T47D (cell line): ENCODE measurements around the gene SPATA46.
"Not testable (repeated sequence)": the region's sequence is repeated elsewhere in the genome, so short reads cannot be mapped to it uniquely, and the experiment has no call there.

Experiments
- DNase-seq, 2 experiments: peaks; one replicate each; pipeline versions ENCODE4 v3.0.0 to v3.0.0-alpha.2; 2011 to 2012; ENCODE audit warnings: low read depth in 1 of 2, low spot score in 1 of 2
- JUND ChIP-seq: IDR thresholded peaks from 2 replicates; pipeline ENCODE4 v1.6.1; 2012; ENCODE audit warnings: low read depth
- in situ Hi-C: cut with HindIII; loops from 2 replicates; pipeline ENCODE4 v1.10.0; 2016; ENCODE audit warnings: low sequenced_read_pairs, low pct_unique_long_range_greater_than_20kb

Gene SPATA46, protein sequence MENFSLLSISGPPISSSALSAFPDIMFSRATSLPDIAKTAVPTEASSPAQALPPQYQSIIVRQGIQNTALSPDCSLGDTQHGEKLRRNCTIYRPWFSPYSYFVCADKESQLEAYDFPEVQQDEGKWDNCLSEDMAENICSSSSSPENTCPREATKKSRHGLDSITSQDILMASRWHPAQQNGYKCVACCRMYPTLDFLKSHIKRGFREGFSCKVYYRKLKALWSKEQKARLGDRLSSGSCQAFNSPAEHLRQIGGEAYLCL

DNA sequence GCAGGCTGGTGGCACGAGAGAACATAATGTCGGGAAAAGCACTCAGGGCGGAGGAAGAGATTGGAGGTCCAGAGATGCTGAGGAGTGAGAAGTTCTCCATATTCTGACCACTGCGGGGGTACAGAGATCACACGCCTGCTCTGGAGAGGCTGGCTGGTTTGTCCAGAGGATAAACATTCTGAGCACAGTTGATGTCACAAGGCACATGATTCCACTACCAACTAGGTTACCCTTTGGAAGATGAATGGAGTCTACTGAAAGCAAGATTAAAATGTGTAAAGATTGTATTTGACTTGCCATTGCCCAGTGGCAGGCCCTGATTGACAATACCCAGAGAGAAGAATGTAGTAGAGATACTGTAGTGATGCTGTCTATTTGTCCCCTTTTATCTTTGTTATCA, at the start of gene SPATA46:
Gene SPATA46 (minus strand): TSS at position 164 of the 400 bp plus-strand sequence. CDS start 64 bp downstream, at position 100.
- no peak for TF ChIP-seq JUND
- no peak for DNase-seq
- in situ Hi-C loops, result no loop called here

DNA sequence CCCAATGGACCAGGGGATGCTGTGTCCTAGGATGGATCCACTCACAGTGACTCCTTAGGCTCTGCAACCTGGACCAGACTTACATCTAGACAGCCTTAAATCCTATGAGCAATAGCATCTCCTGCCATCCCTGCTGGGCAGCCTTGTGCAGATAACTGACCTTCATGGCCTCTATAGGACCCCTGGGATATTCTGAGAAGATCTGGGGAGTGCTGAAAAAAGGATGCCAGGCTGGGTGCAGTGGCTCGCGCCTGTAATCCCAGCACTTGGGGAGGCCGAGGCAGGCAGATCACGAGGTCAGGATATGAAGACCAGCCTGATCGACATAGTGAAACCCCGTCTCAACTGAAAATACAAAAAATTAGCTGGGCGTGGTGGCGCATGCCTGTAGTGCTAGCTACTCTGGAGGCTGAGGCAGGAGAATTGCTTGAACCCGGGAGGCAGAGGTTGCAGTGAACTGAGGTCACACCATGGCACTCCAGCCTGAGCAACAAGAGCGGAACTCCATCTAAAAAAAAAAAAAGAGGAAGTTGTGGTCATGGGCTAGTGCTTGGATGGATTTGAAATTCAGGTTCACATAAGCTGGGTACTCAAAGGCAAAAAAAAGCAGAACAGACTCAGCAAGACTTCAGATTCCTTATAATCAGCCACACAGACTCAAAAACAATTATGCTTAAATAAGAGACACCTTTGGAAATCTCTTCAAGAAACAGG, 46.2 kb upstream of the SPATA46 start:
- TF ChIP-seq JUND, result no peak
- no peak for DNase-seq
- in situ Hi-C loops, result no loop called here

DNA sequence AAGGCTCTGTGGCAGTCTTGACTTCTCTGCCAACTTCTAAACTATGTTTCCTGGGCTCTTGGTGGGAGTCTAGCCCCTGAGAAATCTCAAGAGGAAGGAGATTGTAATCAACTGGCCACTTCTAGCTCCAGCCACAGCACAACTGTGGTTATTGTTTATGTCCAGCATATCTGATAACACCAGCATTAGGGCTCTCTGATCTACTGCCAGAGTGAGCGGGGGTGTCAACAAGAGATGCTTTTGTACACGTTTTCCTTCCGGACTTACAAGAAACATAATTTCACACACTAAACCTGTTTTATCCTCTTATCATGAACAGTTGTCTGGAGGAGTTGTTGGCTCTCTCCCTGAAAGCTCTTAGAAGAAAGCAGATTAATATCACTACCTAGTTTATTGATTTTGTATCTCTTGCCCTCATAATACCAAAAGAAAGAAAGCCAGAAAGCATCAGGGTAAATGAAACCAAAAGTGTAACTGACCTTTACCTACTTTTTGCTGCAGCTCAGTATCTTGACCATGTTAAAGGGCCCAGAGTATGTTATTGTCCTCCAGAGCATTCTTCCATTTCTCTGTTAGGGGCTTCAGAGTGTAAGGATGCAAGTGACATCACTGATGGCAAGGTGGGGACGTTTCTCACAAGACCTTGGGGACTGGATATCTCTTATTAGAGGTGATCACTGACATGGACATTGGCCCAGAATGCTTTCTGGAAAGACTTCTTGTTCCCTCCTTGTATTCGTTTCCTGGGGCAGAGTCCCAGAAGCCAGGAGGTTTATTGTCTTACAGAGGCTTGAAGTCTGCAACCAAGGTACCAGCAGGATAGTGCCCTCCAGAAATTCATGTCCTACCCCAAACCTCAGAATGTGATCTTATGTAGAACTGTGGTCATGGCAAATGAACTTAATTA, 44.9 kb upstream of the SPATA46 start:
- in situ Hi-C loops, result no loop called here
- DNase-seq, result no peak
- TF ChIP-seq JUND, result no peak

DNA sequence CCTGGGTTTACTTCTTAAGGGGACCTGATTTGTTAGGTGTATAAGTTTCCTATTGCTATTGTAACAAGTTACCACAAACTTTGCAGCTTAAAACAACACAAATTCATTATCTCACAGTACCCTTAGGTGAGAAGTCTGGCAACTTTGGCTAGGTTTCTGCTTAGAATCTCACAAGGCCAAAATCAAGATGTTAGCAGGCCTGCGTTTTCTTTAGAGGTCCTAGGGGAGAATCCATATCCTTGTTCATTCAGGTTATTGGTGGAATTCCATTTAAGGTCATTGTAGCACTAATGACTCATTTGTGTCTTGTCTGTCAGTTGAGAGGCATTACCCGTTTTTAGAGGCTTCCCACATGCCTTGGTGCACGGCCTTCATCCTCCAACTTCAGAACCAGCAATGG, 43.5 kb upstream of the SPATA46 start:
- in situ Hi-C loops, result no loop called here
- no peak for TF ChIP-seq JUND

DNA sequence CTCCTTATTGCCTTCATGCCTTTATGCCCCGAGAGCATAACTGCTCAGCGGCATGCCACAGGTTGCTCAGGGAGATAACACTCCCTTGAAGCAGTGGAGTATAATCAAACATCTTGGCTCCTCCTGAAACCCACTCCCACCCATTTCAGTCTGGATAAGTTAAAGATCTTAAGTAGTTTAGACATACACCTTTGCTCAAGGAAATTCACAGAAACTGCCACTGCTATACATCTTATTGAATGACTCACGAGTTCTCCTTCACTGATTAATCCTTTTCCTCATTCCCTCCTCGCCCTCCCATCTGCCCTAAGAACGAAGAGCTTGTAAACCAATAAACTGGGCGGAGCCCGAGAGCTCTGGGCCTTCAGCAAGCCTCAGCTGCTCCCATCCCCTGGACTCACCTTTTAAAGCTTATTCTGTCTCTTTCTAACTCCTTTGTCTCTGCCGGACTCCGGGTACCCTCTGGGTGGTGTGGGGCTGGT, 42.8 kb upstream of the SPATA46 start:
- in situ Hi-C loops, DNase-seq: not testable (repeated sequence)

More for the DNA sequence above, 43.5 kb upstream of the SPATA46 start:
- DNase-seq, result no peak

DNA sequence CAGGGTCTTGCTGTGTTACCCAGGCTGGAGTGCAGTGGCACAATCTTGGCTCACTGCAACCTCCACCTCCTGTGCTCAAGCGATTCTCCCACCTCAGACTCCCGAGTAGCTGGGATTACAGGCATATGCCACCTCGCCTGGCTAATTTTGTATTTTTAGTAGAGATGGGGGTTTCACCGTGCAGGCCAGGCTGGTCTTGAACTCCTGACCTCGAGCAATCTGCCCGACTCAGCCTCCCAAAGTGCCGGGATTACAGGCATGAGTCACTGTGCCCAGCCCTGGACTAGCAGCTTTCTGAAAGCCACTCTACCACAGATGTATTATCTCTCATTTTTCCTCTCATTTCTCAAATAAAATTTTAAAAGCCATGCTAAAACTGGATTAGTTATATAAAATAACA, 41.9 kb upstream of the SPATA46 start:
- DNase-seq, in situ Hi-C loops: not testable (repeated sequence)

DNA sequence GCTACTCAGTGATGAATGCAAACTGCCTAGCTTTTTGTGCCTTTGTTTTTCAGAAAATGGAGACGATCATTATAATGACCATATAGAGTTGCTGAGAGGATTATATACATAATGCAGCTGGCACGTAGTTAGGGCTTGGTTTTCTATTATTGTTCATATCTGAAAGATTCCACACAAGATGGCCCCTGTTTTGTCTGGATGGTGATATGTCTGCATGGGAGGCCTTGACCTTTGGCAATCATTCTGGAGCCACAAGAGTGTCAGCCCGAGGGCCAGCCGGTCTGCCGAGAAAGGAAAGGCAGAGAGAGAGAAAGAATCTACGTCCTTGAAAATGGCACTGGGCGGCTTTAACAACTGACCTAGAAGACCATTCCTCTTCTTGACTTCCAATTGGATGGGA, 41.0 kb upstream of the SPATA46 start:
- no peak for TF ChIP-seq JUND
- no peak for DNase-seq
- in situ Hi-C loops, result no loop called here

DNA sequence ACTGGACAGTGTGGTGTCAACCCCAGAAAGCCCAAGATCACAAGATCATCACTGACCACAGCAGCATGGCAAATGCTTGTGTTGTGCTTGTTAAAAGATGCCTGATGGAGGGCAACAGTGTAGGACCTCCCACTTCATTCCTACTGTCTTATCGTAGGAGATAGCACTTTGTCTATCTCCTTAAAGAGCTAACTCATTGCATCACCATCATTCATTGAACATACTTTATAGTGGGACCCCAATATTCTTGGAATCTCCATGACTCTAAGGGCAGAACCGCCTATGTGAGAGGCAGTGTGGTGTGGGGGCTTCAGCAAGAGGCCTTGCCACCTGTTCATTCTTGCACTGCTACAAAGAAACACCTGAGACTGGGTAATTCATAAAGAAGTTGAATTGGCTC, 40.3 kb upstream of the SPATA46 start:
- in situ Hi-C loops, result no loop called here
- DNase-seq, result no peak
- TF ChIP-seq JUND, result no peak

DNA sequence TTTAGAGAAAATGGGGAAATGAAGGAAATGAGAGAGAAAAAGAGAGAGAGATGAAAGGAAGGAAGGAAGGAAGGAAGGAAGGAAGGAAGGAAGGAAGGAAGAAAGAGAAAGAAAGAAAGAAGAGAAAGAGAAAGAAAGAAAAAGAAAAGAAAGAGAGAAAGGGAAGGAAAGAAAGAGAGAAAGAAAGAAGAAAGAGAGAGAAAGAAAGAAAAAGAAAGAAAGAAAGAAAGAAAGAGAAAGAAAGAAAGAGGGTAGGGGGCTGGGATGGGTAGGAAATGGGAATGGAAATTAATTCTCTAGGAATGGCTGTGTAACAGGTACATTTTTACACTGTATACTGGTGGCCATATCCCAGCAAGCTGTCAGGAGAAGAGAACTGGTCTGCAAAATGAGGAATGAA, 39.6 kb upstream of the SPATA46 start:
- DNase-seq, result no peak
- in situ Hi-C loops, result no loop called here
- no peak for TF ChIP-seq JUND

DNA sequence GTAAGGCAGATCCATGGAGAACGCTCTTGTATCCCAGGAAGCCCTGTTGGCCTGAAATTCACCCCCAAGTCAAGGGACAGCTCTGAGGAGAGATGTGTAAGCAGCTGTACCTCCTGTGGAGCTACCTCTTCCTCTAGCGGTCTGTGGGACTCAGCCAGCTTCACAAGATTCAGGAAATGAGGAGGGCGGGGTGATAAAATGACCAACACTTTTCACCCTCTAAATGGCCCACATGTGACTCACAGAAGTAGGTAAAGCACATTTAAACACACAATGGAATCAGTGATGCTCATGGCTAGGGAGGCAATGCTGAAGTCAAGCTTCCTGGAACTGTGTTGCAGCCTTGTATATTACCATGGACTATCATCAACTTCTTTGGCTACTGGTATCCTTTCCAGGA, 35.3 kb upstream of the SPATA46 start, which contains the start of gene SH2D1B:
Gene SH2D1B (minus strand): TSS at position 135 of the 400 bp plus-strand sequence. CDS start 120 bp downstream, at position 15.
- DNase-seq, result no peak
- in situ Hi-C loops, result no loop called here
- TF ChIP-seq JUND, result no peak

DNA sequence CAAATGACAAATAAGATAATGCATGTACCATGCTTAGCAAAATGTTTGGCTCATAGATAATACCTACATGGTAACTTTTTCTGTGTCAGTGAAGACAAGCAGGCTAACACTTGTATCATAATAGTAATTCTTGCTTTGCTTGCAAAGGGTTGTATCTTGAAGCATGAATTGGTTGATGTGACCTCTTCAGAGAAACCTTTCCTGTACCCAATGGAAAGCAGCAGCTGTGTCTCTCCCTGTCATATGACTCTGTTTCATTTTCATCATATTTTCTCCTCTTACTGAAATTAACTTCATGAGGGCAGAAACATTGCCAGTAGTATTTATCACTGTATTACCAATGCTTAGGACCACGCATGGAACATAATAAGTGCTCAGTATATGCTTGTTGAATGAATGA, 30.9 kb upstream of the SPATA46 start:
- TF ChIP-seq JUND, result no peak
- DNase-seq, result no peak
- in situ Hi-C loops, result no loop called here

DNA sequence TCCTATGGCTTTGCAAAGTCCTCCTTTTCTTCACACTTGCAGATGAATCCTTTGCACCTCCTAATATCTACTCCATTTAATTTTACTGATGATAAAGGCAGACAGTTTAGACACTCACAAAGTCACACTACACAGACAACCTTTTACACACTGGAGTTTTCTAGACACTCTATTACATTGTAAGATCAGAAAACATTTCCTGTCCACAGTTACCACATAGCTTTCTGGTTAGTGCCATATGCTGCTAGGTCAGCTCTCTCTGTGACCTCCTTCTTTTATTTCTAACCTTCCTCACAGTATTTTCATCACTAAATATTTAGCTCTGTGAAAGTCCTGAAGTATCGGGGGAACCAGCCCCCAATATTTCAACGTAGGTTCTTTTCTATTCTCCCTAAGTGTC, 30.2 kb upstream of the SPATA46 start:
- no peak for DNase-seq
- in situ Hi-C loops, result no loop called here
- TF ChIP-seq JUND, result no peak
